ENCODE data around the gene DUSP8. TPM values are rescaled to one million over a fixed set of nuclear protein-coding genes. Genes with fewer than 3 reads are reported as not detected.

Gene DUSP8
- total and polyA plus RNA-seq, 2 donors (not counting 1 experiment from before 2014, with no cell fraction given), result 4.3 to 7.2 TPM

GRCh38 chr11:1515082-1516060 lies 56.7 kb downstream of the DUSP8 start:
- no peak overlapping the region for H3K9ac ChIP-seq (ENCODE audit: low read length)
- ATAC-seq (ENCODE audit: low read depth) (peak; percentile 84), DNase-seq (peak; percentile 75)
- Mint-ChIP-seq H3K27ac (no peak overlapping the region), H3K4me1 (peaks cover 53% of the 10 kb centered on the region), H3K27me3 (no peaks in the 10 kb centered on the region), H3K9me3 (ENCODE audit: insufficient read depth) (no peaks in the 10 kb centered on the region), H3K4me3 (peak overlapping the region; percentile 23)
- H3K27ac ChIP-seq (ENCODE audit: low read length in 2 of 2), result no peak overlapping the region
- intact Hi-C loops (cut with micrococcal nuclease), result loop anchor here (10.0 kb wide), 1 partner anchor 221 kb away; no protein-coding TSS in a partner anchor
- peaks cover 9 to 17% of the 10 kb centered on the region in 2 donors for H3K4me1 ChIP-seq (ENCODE audit: control insufficient read depth in 2 of 2, insufficient read depth in 2 of 2, low read length in 2 of 2)
- H3K79me2 ChIP-seq (ENCODE audit: control insufficient read depth, insufficient read depth, low read length), result peaks cover 96% of the 10 kb centered on the region
- H4K20me1 ChIP-seq (ENCODE audit: control insufficient read depth, insufficient read depth, low read length, poor library complexity, severe bottlenecking), result peaks cover 96% of the 10 kb centered on the region
- H3K9me3 ChIP-seq (ENCODE audit: control extremely low read depth in 1 of 3, control insufficient read depth in 2 of 3, insufficient read depth in 1 of 3, low read length in 2 of 3), result no peaks in the 10 kb centered on the region
- ChIA-PET CTCF (interaction anchor here (0.7 to 2.9 kb wide), 12 partner anchors 13 to 313 kb away, joined by 3 to 17 read pairs (median 4); no protein-coding TSS in a partner anchor), POLR2A (interaction anchor here (0.6 kb wide), 1 partner anchor 72 kb away, joined by 3 read pairs; no protein-coding TSS in a partner anchor)
- peaks cover 0 to 4% of the 10 kb centered on the region in 2 experiments for H3K36me3 ChIP-seq (replicated peaks in 1 of 2; ENCODE audit: control extremely low read depth in 1 of 2, control insufficient read depth in 1 of 2, extremely low read depth in 1 of 2, insufficient read depth in 2 of 2, low read length in 1 of 2)
- TF ChIP-seq EZH2 (IDR thresholded peaks at IDR 0.05; ENCODE audit: borderline replicate concordance, insufficient read depth, low read depth, low read length, poor library complexity, severe bottlenecking) (no peak), CTCF (IDR thresholded peaks at IDR 0.05) (peak; percentile 86)
- H3K4me3 ChIP-seq (ENCODE audit: control extremely low read depth in 1 of 5, extremely low read depth in 1 of 5, insufficient read depth in 1 of 5, low read depth in 2 of 5, low read length in 4 of 5), result no peak overlapping the region
- 50% methylated on average over 35 of the region's 36 CpGs for WGBS (ENCODE audit: insufficient coverage)
- H3K27me3 ChIP-seq (replicated peaks in 1 of 4; ENCODE audit: control extremely low read depth in 1 of 4, control insufficient read depth in 3 of 4, insufficient read depth in 4 of 4, low read length in 3 of 4), result no peaks in the 10 kb centered on the region
- H2AFZ ChIP-seq (ENCODE audit: insufficient read depth, low read depth, low read length, poor library complexity, severe bottlenecking), result no peak overlapping the region
- peak overlapping the region; percentile 54 for H3K4me2 ChIP-seq (replicated peaks; ENCODE audit: low read depth, low read length, poor library complexity, severe bottlenecking)

All from B cell (primary cell).